Chondrocyte (in vitro differentiated cells): ENCODE results near the gene NEK2. TPM values are rescaled to one million over a fixed set of nuclear protein-coding genes. Genes with fewer than 3 reads are reported as not detected.
"Not testable (repeated sequence)": the region's sequence is repeated elsewhere in the genome, so short reads cannot be mapped to it uniquely, and the experiment has no call there.

Source experiments
- DNase-seq: peaks from one replicate; pipeline ENCODE4 v3.0.0; 2021; ENCODE audit warnings: mixed read lengths, low spot score
- H3K27ac Mint-ChIP-seq: one replicate; pipeline ENCODE4 v1.8.0; 2021; ENCODE audit warnings: mild to moderate bottlenecking, moderate library complexity, mixed read lengths; ENCODE audit not compliant: unreplicated experiment
- H3K27me3 Mint-ChIP-seq: 2 replicates; pipeline ENCODE4 v1.8.0; 2021; ENCODE audit warnings: low read depth, mixed read lengths
- H3K36me3 Mint-ChIP-seq: 2 replicates; pipeline ENCODE4 v1.8.0; 2021; ENCODE audit warnings: low read depth, mixed read lengths
- H3K4me1 Mint-ChIP-seq: 2 replicates; pipeline ENCODE4 v1.8.0; 2021; ENCODE audit warnings: low read depth, mild to moderate bottlenecking, mixed read lengths
- H3K4me3 Mint-ChIP-seq: one replicate; pipeline ENCODE4 v1.8.0; 2021; ENCODE audit warnings: mild to moderate bottlenecking, moderate library complexity, mixed read lengths; ENCODE audit not compliant: unreplicated experiment
- H3K9me3 Mint-ChIP-seq: 2 replicates; pipeline ENCODE4 v1.8.0; 2021; ENCODE audit warnings: low read depth, mixed read lengths
- CTCF ChIP-seq: fragments of 200-600 bp; sonication (generic); IDR thresholded peaks from 2 replicates; pipeline ENCODE4 v1.5.0; 2021; ENCODE audit warnings: antibody characterized with exemption, mild to moderate bottlenecking, moderate library complexity
- total RNA-seq: library from RNA; stranded (reverse); gene quantifications from 3 replicates; pipeline ENCODE4 v1.2.1, GENCODE V29; 2021

The NEK2 gene
- total RNA-seq, 1 donor from 2014 or later = 3.2 TPM

DNA sequence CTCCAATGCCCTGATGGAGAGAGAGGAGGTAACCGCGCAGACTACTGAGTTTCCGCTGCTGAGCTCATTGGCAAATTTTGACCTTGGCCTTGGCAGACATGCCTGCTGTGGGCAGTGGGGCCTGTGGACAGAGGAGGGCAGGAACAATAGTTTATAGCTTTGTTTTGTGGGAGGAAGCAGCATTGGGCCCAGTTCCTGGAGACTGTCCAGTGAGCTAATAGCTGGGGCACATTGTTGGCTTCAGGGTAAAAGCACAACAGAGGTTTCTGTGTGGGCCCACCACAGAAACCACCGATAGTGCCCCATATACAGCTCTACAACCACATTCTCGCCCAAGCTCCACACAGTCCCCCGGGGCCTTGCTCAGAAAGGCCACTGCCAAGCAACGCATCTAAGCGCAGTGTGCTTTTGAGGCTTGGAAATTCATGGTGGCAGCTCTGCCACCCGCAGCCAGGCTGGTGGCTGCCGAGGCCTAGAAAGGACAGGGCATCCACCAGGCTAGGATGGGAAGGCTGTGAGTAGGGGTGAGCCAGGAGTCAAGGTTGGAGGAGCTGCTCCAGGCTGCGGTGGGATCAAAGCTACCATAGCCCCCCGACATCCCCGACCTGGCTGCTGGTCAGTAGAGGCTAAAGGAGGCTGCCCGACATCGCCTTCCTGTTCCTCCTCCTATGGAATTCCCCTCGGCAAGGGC is 43.2 kb downstream of the NEK2 start:
- Mint-ChIP-seq H3K27ac (peak overlapping the region; percentile 85), H3K4me1 (peaks cover 49% of the 10 kb centered on the region), H3K36me3 (no peaks in the 10 kb centered on the region), H3K4me3 (no peak overlapping the region), H3K27me3 (no peaks in the 10 kb centered on the region), H3K9me3 (no peaks in the 10 kb centered on the region)
- peak; percentile 75 for DNase-seq
- no peak for TF ChIP-seq CTCF

DNA sequence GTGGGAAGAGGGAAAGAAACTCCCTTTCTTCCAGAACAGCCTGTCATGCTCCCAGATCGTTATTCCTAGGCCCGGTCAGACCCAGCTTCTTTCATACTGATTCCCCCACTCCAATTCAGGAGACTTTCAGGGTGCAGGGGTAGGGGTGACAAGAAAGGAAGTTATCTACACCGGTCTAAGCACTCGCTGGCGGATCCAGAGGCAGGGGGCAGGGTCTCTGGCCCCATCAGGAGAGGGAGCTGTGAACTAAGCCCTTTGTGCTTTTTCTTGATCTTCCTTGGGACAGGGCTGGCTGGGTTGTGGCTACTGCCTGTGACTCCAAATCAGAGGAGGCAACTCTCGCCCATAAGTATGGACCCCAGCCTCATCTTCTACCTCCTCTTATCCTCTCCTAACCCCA is 44.3 kb downstream of the NEK2 start:
- no peak for TF ChIP-seq CTCF
- Mint-ChIP-seq H3K36me3 (no peaks in the 10 kb centered on the region), H3K9me3 (no peaks in the 10 kb centered on the region), H3K27ac (peak overlapping the region; percentile 38), H3K4me3 (no peak overlapping the region), H3K27me3 (no peaks in the 10 kb centered on the region), H3K4me1 (peaks cover 47% of the 10 kb centered on the region)
- peak; percentile 47 for DNase-seq

DNA sequence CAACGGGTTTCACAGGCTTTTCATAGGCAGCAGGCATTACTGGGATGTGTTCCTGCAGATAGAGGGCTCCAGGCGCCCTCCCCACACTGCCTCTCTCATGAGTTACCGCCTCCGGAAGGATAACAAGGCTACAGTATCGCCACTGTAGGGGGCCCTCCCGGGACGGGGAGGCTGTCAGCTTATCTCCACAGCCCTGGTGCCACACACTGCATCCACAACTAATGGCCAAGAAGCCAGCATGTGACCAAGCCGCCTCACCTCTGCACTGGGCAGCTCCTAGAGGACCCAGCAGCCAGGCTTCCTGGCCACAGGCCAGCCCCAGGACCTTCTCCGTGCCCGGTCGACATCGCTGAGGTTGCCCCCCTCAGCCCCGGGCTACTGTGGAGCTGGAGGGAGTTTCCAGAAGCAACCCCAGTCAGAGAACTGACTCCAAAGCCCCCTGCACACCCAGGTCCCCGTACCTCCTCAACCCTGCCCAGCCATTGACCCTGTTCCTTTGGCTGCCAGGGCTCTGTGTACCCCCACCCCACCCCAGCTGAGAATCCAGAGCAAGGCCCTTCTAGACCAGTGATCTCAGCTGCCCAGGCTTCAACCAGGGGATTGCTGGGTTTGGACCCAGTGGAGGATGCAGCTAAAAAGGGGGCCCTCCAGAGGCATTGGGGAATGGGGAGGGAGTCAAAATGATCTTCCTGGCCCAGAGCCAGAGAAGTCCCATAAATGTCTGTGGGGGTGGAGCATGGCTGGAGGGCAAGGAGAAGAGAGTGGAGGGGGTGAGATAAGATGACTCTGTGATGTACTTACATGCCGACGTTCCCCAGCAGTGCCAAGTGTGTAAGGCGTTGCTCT is 45.0 kb downstream of the NEK2 start:
- peak overlapping the region; percentile 8 for H3K27ac Mint-ChIP-seq
- no peak overlapping the region for H3K4me3 Mint-ChIP-seq
- DNase-seq = peak; percentile 67
- H3K4me1 Mint-ChIP-seq = peaks cover 42% of the 10 kb centered on the region
- peak; percentile 21 for TF ChIP-seq CTCF
- H3K36me3 Mint-ChIP-seq = no peaks in the 10 kb centered on the region
- no peaks in the 10 kb centered on the region for H3K27me3 Mint-ChIP-seq
- H3K9me3 Mint-ChIP-seq = no peaks in the 10 kb centered on the region

DNA sequence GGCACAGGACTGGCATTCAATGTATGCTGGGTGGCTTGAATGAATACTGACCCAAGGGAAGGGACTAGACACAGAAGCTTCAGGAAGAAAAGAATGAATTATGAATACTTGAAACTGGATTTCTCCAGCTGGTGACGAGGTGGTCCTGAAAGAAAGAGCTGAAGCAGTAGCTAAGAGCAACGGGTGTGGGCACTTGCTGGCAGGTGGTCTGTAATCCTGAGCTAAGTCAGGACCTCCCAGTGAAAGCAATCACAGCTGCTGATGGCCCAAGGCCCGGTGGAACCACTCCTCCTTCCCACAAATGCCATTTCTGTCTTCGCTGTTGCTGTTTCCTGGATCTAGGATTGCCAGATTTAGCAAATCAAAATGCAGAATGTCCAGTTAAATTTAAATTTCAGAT is 47.0 kb downstream of the NEK2 start:
- peaks cover 3% of the 10 kb centered on the region for H3K27me3 Mint-ChIP-seq
- peak; percentile 13 for DNase-seq
- no peaks in the 10 kb centered on the region for H3K9me3 Mint-ChIP-seq
- H3K4me3 Mint-ChIP-seq = no peak overlapping the region
- peaks cover 35% of the 10 kb centered on the region for H3K4me1 Mint-ChIP-seq
- no peaks in the 10 kb centered on the region for H3K36me3 Mint-ChIP-seq
- no peak overlapping the region for H3K27ac Mint-ChIP-seq
- TF ChIP-seq CTCF = no peak

- TF ChIP-seq CTCF = no peak
- Mint-ChIP-seq H3K27me3 (peaks cover 3% of the 10 kb centered on the region), H3K36me3 (no peaks in the 10 kb centered on the region), H3K4me3 (no peak overlapping the region), H3K27ac (no peak overlapping the region), H3K4me1 (peaks cover 23% of the 10 kb centered on the region), H3K9me3 (no peaks in the 10 kb centered on the region)
- DNase-seq = peak; percentile 12
Observed at GRCh38 chr1:211627259-211627658, 48.2 kb downstream of the NEK2 start.

- H3K4me1 Mint-ChIP-seq = peaks cover 14% of the 10 kb centered on the region
- H3K27ac Mint-ChIP-seq, H3K4me3 Mint-ChIP-seq, H3K27me3 Mint-ChIP-seq, H3K9me3 Mint-ChIP-seq, DNase-seq, H3K36me3 Mint-ChIP-seq: not testable (repeated sequence)
Observed at GRCh38 chr1:211625866-211626265, 49.6 kb downstream of the NEK2 start.
